GM12878 (cell line): ENCODE measurements around the gene GRN. TPM values are rescaled to one million over a fixed set of nuclear protein-coding genes. Genes with fewer than 3 reads are reported as not detected.

Experiments used
- ATAC-seq: fragments of 200-7000 bp; cut with Tn5 transposase; 3 replicates; pipeline ENCODE4 v1.9.1; 2020; ENCODE audit warnings: mild to moderate bottlenecking, moderate library complexity
- Bru-seq: library from RNA; stranded (reverse); fragments of 400-500 nt; gene quantifications from one replicate; lab custom pipeline; 2021; lab: Mats Ljungman, UMichigan
- BruChase-seq, 2 experiments: library from RNA; stranded (reverse); fragments of 400-500 nt; gene quantifications; one replicate each; lab custom pipeline; 2021; lab: Mats Ljungman, UMichigan
- BruUV-seq: library from RNA; stranded (reverse); fragments of 400-500 nt; replicated peaks from 2 replicates; lab custom pipeline; 2021; lab: Mats Ljungman, UMichigan
- CTCF ChIA-PET: fragments of 300-600 bp; sonication (Branson Sonifier 250); formaldehyde crosslinking; extraction: SDS; loops from one replicate; lab custom pipeline; 2021; ENCODE audit warnings: inconsistent platforms; lab: Yijun Ruan, JAX
- POLR2A ChIA-PET: fragments of 350-600 bp; formaldehyde crosslinking; extraction: SDS; loops from one replicate; lab custom pipeline; 2021; ENCODE audit warnings: inconsistent platforms; lab: Charles Lee
- RAD21 ChIA-PET: fragments of 300-600 bp; sonication (Branson Sonifier 250); formaldehyde crosslinking; loops from one replicate; lab custom pipeline; 2023; ENCODE audit warnings: antibody characterized with exemption; ENCODE audit not compliant: unreplicated experiment; lab: Charles Lee
- SMC1A ChIA-PET: fragments of 300-600 bp; sonication (Branson Sonifier 250); formaldehyde crosslinking; loops from one replicate; lab custom pipeline; 2023; ENCODE audit not compliant: unreplicated experiment, uncharacterized antibody; lab: Charles Lee
- DNase-seq: peaks from one replicate; pipeline ENCODE4 v3.0.0-alpha.2; 2011; ENCODE audit warnings: low read depth, low spot score
- FAIRE-seq: peaks from 3 replicates; lab custom pipeline; 2011; peaks lifted over from hg19 to GRCh38; lab: Jason Lieb, UNC
- H2AFZ ChIP-seq: 2 replicates; pipeline ENCODE4 v1.6.0; 2011; ENCODE audit warnings: low read depth, low read length, control low read depth; ENCODE audit not compliant: control insufficient read depth
- H3K27ac ChIP-seq: 2 replicates; pipeline ENCODE4 v1.5.1; 2011; ENCODE audit warnings: control low read depth; ENCODE audit not compliant: control insufficient read depth, insufficient read depth
- H3K27me3 ChIP-seq, 2 experiments: replicated peaks in 1 of 2; 2 replicates each; pipeline versions ENCODE4 v1.6.0 to v1.6.1; 2011; ENCODE audit warnings: low read length in 1 of 2; ENCODE audit not compliant: control insufficient read depth in 2 of 2, insufficient read depth in 2 of 2
- H3K36me3 ChIP-seq, 2 experiments: 2 replicates each; pipeline ENCODE4 v1.5.1; 2011; ENCODE audit warnings: low read length in 1 of 2; ENCODE audit not compliant: control insufficient read depth in 2 of 2, insufficient read depth in 2 of 2
- H3K4me1 ChIP-seq: 2 replicates; pipeline ENCODE4 v1.6.1; 2011; ENCODE audit warnings: mild to moderate bottlenecking, low read length, moderate library complexity, mixed read lengths; ENCODE audit not compliant: control insufficient read depth, insufficient read depth
- H3K4me2 ChIP-seq: 2 replicates; pipeline ENCODE4 v1.6.0; 2011; ENCODE audit warnings: control low read depth; ENCODE audit not compliant: control insufficient read depth, insufficient read depth
- H3K4me3 ChIP-seq: fragments of 200-600 bp; sonication (generic); 2 replicates; pipeline ENCODE4 v1.5.1; 2016
- H3K79me2 ChIP-seq: 2 replicates; pipeline ENCODE4 v1.6.0; 2011; ENCODE audit warnings: low read length; ENCODE audit not compliant: control insufficient read depth, insufficient read depth
- H3K9ac ChIP-seq: 2 replicates; pipeline ENCODE4 v1.8.0; 2011; ENCODE audit warnings: low read length, control low read depth, mixed read lengths; ENCODE audit not compliant: control insufficient read depth, insufficient read depth
- H3K9me3 ChIP-seq: replicated peaks from 3 replicates; pipeline ENCODE4 v1.5.1; 2011; ENCODE audit warnings: mild to moderate bottlenecking, low read length; ENCODE audit not compliant: control insufficient read depth, insufficient read depth
- H4K20me1 ChIP-seq: 2 replicates; pipeline ENCODE4 v1.6.0; 2011; ENCODE audit not compliant: control insufficient read depth, insufficient read depth
- ATF7 ChIP-seq: fragments of 450-650 bp; IDR thresholded peaks from 2 replicates; pipeline ENCODE4 v1.6.1; 2016; ENCODE audit warnings: low read depth, mild to moderate bottlenecking
- MXI1 ChIP-seq: fragments of 150-350 bp; IDR thresholded peaks from 2 replicates; pipeline ENCODE4 v1.6.1; 2011; ENCODE audit warnings: low read depth, mild to moderate bottlenecking, inconsistent platforms, low read length, improper control_type of control experiment
- MYC ChIP-seq: IDR thresholded peaks from 2 replicates; pipeline ENCODE4 v1.6.1; 2011; ENCODE audit warnings: mild to moderate bottlenecking, low read length, moderate library complexity, inconsistent platforms; ENCODE audit not compliant: insufficient read depth, insufficient replicate concordance, insufficient read length, severe bottlenecking
- NFYA ChIP-seq: IDR thresholded peaks from 2 replicates; pipeline ENCODE4 v1.6.1; 2011; ENCODE audit warnings: low read depth, mild to moderate bottlenecking, low read length, improper control_type of control experiment, borderline replicate concordance
- POLR2AphosphoS2 ChIP-seq: IDR thresholded peaks from 2 replicates; pipeline ENCODE4 v1.6.1; 2011; ENCODE audit warnings: low read depth, mild to moderate bottlenecking, low read length, improper control_type of control experiment, moderate library complexity
- SMAD5 ChIP-seq: IDR thresholded peaks from 2 replicates; pipeline ENCODE4 v1.6.1; 2016; ENCODE audit warnings: antibody characterized with exemption, low read depth
- SPI1 ChIP-seq: IDR thresholded peaks from 2 replicates; pipeline ENCODE4 v1.6.1; 2011; ENCODE audit warnings: low read depth, mild to moderate bottlenecking, low read length, moderate library complexity, borderline replicate concordance; ENCODE audit not compliant: insufficient read depth
- YBX1 ChIP-seq: fragments of 450-650 bp; IDR thresholded peaks from 2 replicates; pipeline ENCODE4 v1.6.1; 2016; ENCODE audit warnings: antibody characterized with exemption
- WGBS: methylation state at CpG from one replicate; pipeline ENCODE4 v1.1.6; 2016; ENCODE audit warnings: low lambda C conversion rate; ENCODE audit not compliant: insufficient replicate concordance, insufficient coverage; ENCODE audit errors: missing lambda C conversion rate; 5-methylcytosine and 5-hydroxymethylcytosine counted together
- in situ Hi-C: fragments of 300-500 bp; cut with MboI; formaldehyde crosslinking; loops from 9 replicates; pipeline ENCODE4 v1.14.3; 2018; ENCODE audit warnings: mixed read lengths
- intact Hi-C: fragments of 100-400 bp; cut with micrococcal nuclease; formaldehyde crosslinking; loops from one replicate; pipeline ENCODE4 v1.14.2; 2022; ENCODE audit not compliant: unreplicated experiment
- long read RNA-seq, 2 experiments: library from polyadenylated mRNA; unstranded; transcript quantifications; one replicate each; pipeline ENCODE4 v2.0.0, GENCODE V29; 2019 to 2020
- polyA minus RNA-seq, 3 experiments: library from RNA; depleted of rRNA, polyadenylated mRNA; stranded (reverse); fragments of >200 nt; gene quantifications; 2 replicates each; pipeline ENCODE4 v1.2.3, GENCODE V29; 2011
- polyA plus RNA-seq, 11 experiments: library from polyadenylated mRNA; depleted of rRNA in 4 of 11; unstranded in 6 of 11; stranded (reverse) in 5 of 11; fragments of >200 nt; fragmentation: Nextera tagmentation in 4 of 11; fragmentation: Illumina TruSeq in 1 of 11; extraction: Ambion mirVana in 4 of 11; extraction: Trizol in 1 of 11; gene quantifications; 1 replicate in 1 of 11; 2 replicates in 10 of 11; pipeline versions ENCODE4 v1.2.1 to v1.2.3, GENCODE V29; 2011 to 2016; ENCODE audit warnings: inconsistent platforms in 2 of 11, missing spikeins in 2 of 11, low read depth in 1 of 11
- total RNA-seq, 4 experiments: library from RNA; depleted of rRNA in 3 of 4; stranded (reverse); fragments of >200 nt in 3 of 4; fragmentation: Illumina TruSeq in 1 of 4; extraction: Trizol in 1 of 4; gene quantifications; 2 replicates each; pipeline versions ENCODE4 v1.2.1 to v1.2.3, GENCODE V29; 2013 to 2021
- TF ChIP-seq, protein P1 (sequence below): fragments of 450-650 bp; IDR thresholded peaks from 2 replicates; pipeline ENCODE4 v1.6.1; 2016; ENCODE audit warnings: mild to moderate bottlenecking, moderate library complexity, borderline replicate concordance
- TF ChIP-seq, protein P2 (sequence below): IDR thresholded peaks from 2 replicates; pipeline ENCODE4 v1.6.1; 2011; ENCODE audit warnings: mild to moderate bottlenecking, low read depth, low read length, moderate library complexity; ENCODE audit not compliant: insufficient replicate concordance
- TF ChIP-seq, protein P3 (sequence below): IDR thresholded peaks from 2 replicates; pipeline ENCODE4 v1.6.1; 2011; ENCODE audit warnings: low read depth, mild to moderate bottlenecking, low read length, moderate library complexity, borderline replicate concordance; ENCODE audit errors: extremely low read depth

Gene GRN
- 191 and 195 TPM in 2 replicates for total RNA-seq (2013; cell fraction: nucleolus; rRNA removed)
- total RNA-seq (2014; rRNA removed) (275 and 367 TPM in 2 replicates), total RNA-seq (2014; rRNA removed; fragmentation: Illumina TruSeq; extraction: Trizol) (64.5 and 85.4 TPM in 2 replicates), total RNA-seq (2021) (361 and 389 TPM in 2 replicates), polyA plus RNA-seq (2011; rRNA removed) (10.5 and 58.2 TPM in 2 replicates), polyA plus RNA-seq (2014; fragmentation: Illumina TruSeq; extraction: Trizol) (30.9 and 120 TPM in 2 replicates), polyA plus RNA-seq (2014; fragmentation: Nextera tagmentation; extraction: Ambion mirVana) (10 to 100 TPM; 22.3 to 33.2 TPM), polyA plus RNA-seq (2014; rRNA removed) (158 and 192 TPM in 2 replicates), polyA plus RNA-seq (2016; fragmentation: Nextera tagmentation; extraction: Ambion mirVana) (100 to 1,000 TPM; 351 to 363 TPM), polyA minus RNA-seq (2011; rRNA and poly(A)+ RNA removed) (55.3 and 92.2 TPM in 2 replicates), Bru-seq, nascent RNA (percentile 76 among the genes with signal in this experiment), BruChase-seq, experiment 1, labeled RNA remaining after a 6-hour chase (percentile 91 among the genes with signal in this experiment), BruChase-seq, experiment 2, labeled RNA remaining after a 2-hour chase (percentile 80 among the genes with signal in this experiment)
- polyA plus RNA-seq (2011; ENCODE audit: low read depth): 195 TPM
- polyA plus RNA-seq (2011; cell fraction: cytosol; rRNA removed): 78.4 and 102 TPM in 2 replicates
- 485 and 500 TPM in 2 replicates for polyA plus RNA-seq (2011; cell fraction: nucleus; rRNA removed)
- 241 and 346 TPM in 2 replicates for polyA plus RNA-seq (2012)
- 92.2 and 92.5 TPM in 2 replicates for polyA minus RNA-seq (2011; cell fraction: cytosol; rRNA and poly(A)+ RNA removed)
- 83.1 and 106 TPM in 2 replicates for polyA minus RNA-seq (2011; cell fraction: nucleus; rRNA and poly(A)+ RNA removed)
- long read RNA-seq, experiment 1, transcript GRN-201 (13 exons, 2,342 nt): major isoform, 147 of 200 reads
- long read RNA-seq, experiment 1, partial matches to known transcripts: 36 of 200 reads
- long read RNA-seq, experiment 1, other reads (novel, unspliced or antisense): 17 of 200 reads
- long read RNA-seq, experiment 2, transcript GRN-201 (13 exons, 2,342 nt): major isoform, 78 of 99 reads
- long read RNA-seq, experiment 2, partial matches to known transcripts: 13 of 99 reads
- long read RNA-seq, experiment 2, other reads (novel, unspliced or antisense): 8 of 99 reads

DNA sequence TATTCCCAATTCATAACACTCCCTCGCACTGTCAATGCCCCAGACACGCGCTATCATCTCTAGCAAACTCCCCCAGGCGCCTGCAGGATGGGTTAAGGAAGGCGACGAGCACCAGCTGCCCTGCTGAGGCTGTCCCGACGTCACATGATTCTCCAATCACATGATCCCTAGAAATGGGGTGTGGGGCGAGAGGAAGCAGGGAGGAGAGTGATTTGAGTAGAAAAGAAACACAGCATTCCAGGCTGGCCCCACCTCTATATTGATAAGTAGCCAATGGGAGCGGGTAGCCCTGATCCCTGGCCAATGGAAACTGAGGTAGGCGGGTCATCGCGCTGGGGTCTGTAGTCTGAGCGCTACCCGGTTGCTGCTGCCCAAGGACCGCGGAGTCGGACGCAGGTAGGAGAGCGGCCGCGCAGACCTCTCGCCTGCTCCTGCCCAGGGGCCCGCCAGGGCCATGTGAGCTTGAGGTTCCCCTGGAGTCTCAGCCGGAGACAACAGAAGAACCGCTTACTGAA, at the start of gene GRN:
TSS of gene GRN (plus strand) at position 364 of the 515 bp plus-strand sequence. CDS start 3,863 bp downstream, outside the sequence.
- H3K79me2 ChIP-seq: peaks cover 31% of the 10 kb centered on the region
- POLR2A ChIA-PET: interaction anchor here (0.6 to 2.5 kb wide), 13 partner anchors 11 to 212 kb away, joined by 3 to 16 read pairs (median 4); partner anchors contain the start of genes TMUB2 and UBTF
- SMC1A ChIA-PET: interaction anchor here (0.5 to 3.5 kb wide), 12 partner anchors 9 to 401 kb away, joined by 3 to 29 read pairs (median 4); partner anchors contain the start of genes HDAC5 and LSM12
- peak within 1 kb of the TSS; percentile 97 for H3K4me2 ChIP-seq
- DNase-seq (peak; percentile 92), FAIRE-seq (peak; percentile 94), ATAC-seq (peak; percentile 84)
- peak within 1 kb of the TSS; percentile 92 for H3K27ac ChIP-seq
- CTCF ChIA-PET: interaction anchor here (0.8 to 12.5 kb wide), 22 partner anchors 9 to 234 kb away, joined by 3 to 154 read pairs (median 4); partner anchors contain the start of genes FAM171A2, HROB, SLC25A39 and TMUB2
- H3K36me3 ChIP-seq: peaks cover 5% of the 10 kb centered on the region in 2 experiments; a peak in 3 of 4 replicates
- H4K20me1 ChIP-seq: no peaks in the 10 kb centered on the region
- peak within 1 kb of the TSS; percentile 87 for H3K4me3 ChIP-seq
- peaks cover 37% of the 10 kb centered on the region for H3K4me1 ChIP-seq
- peak within 1 kb of the TSS; percentile 81 for H3K9ac ChIP-seq
- WGBS: under 1% methylated on average over 26 of the region's 26 CpGs
- H3K9me3 ChIP-seq: no peaks in the 10 kb centered on the region
- H3K27me3 ChIP-seq: no peaks in the 10 kb centered on the region
- no TSS peak for BruUV-seq
- in situ Hi-C loops (no loop called here), intact Hi-C loops (loop anchor here (5.0 kb wide), 1 partner anchor 143 kb away; no protein-coding TSS in a partner anchor)
- RAD21 ChIA-PET: interaction anchor here (0.6 to 2.7 kb wide), 13 partner anchors 10 to 280 kb away, joined by 3 to 31 read pairs (median 6); partner anchors contain the start of gene SLC25A39
- H2AFZ ChIP-seq: peak within 1 kb of the TSS; percentile 13
- peak; percentile 39; the same call in 1 of the 2 replicates for TF ChIP-seq SPI1
- TF ChIP-seq, protein P1, sequence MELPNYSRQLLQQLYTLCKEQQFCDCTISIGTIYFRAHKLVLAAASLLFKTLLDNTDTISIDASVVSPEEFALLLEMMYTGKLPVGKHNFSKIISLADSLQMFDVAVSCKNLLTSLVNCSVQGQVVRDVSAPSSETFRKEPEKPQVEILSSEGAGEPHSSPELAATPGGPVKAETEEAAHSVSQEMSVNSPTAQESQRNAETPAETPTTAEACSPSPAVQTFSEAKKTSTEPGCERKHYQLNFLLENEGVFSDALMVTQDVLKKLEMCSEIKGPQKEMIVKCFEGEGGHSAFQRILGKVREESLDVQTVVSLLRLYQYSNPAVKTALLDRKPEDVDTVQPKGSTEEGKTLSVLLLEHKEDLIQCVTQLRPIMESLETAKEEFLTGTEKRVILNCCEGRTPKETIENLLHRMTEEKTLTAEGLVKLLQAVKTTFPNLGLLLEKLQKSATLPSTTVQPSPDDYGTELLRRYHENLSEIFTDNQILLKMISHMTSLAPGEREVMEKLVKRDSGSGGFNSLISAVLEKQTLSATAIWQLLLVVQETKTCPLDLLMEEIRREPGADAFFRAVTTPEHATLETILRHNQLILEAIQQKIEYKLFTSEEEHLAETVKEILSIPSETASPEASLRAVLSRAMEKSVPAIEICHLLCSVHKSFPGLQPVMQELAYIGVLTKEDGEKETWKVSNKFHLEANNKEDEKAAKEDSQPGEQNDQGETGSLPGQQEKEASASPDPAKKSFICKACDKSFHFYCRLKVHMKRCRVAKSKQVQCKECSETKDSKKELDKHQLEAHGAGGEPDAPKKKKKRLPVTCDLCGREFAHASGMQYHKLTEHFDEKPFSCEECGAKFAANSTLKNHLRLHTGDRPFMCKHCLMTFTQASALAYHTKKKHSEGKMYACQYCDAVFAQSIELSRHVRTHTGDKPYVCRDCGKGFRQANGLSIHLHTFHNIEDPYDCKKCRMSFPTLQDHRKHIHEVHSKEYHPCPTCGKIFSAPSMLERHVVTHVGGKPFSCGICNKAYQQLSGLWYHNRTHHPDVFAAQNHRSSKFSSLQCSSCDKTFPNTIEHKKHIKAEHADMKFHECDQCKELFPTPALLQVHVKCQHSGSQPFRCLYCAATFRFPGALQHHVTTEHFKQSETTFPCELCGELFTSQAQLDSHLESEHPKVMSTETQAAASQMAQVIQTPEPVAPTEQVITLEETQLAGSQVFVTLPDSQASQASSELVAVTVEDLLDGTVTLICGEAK: no peak
- TF ChIP-seq POLR2AphosphoS2: peak; percentile 86; the same call in 1 of the 2 replicates
- TF ChIP-seq NFYA: peak; percentile 52; the same call in 1 of the 2 replicates
- no peak for TF ChIP-seq MYC
- TF ChIP-seq SMAD5: peak; percentile 74; the same call in 1 of the 2 replicates
- TF ChIP-seq, protein P2, sequence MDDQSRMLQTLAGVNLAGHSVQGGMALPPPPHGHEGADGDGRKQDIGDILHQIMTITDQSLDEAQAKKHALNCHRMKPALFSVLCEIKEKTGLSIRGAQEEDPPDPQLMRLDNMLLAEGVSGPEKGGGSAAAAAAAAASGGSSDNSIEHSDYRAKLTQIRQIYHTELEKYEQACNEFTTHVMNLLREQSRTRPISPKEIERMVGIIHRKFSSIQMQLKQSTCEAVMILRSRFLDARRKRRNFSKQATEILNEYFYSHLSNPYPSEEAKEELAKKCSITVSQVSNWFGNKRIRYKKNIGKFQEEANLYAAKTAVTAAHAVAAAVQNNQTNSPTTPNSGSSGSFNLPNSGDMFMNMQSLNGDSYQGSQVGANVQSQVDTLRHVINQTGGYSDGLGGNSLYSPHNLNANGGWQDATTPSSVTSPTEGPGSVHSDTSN: peak; percentile 16
- peak; percentile 45 for TF ChIP-seq MXI1
- no peak for TF ChIP-seq YBX1
- TF ChIP-seq, protein P3, sequence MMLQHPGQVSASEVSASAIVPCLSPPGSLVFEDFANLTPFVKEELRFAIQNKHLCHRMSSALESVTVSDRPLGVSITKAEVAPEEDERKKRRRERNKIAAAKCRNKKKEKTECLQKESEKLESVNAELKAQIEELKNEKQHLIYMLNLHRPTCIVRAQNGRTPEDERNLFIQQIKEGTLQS: peak; percentile 94
- TF ChIP-seq ATF7: peak; percentile 34; the same call in 1 of the 2 replicates
